Anterior cingulate cortex (tissue), 58 donors: ENCODE results near the gene BAD.

ENCODE experiments used
- DNase-seq, 58 donors: peaks; one replicate each; lab custom pipeline; 2025; lab: John Stamatoyannopoulos, UW

The BAD gene

GRCh38 chr11:64234647-64235379 is 49.7 kb downstream of the BAD start:
- DNase-seq, result peak in 5 of 58 donors; percentile 22 to 45 (median 29)

- DNase-seq, result peak in 47 of 58 donors; percentile 26 to 74 (median 57)
These were observed 50.4 kb downstream of the BAD start, which contains the start of gene VEGFB for GRCh38 chr11:64233913-64234586. VEGFB (plus strand) TSS chr11:64234584; CDS start chr11:64234834, 250 bp downstream.

- DNase-seq, result peak in 4 of 58 donors; percentile 23 to 46 (median 26)
These were observed 51.5 kb downstream of the BAD start for GRCh38 chr11:64232967-64233315.

GRCh38 chr11:64232182-64232966 is 52.1 kb downstream of the BAD start:
- no peak for DNase-seq

- DNase-seq, result no peak
These were observed 52.9 kb downstream of the BAD start for GRCh38 chr11:64231546-64231945.

GRCh38 chr11:64230985-64231365 is 53.5 kb downstream of the BAD start:
- no peak for DNase-seq

GRCh38 chr11:64230171-64230984 is 54.1 kb downstream of the BAD start, which contains the start of gene DNAJC4:
DNAJC4 (plus strand) TSS chr11:64230548; CDS start chr11:64230855, 307 bp downstream.
- DNase-seq, result peak; percentile 52 to 94 (median 85)

GRCh38 chr11:64229744-64230170 is 54.7 kb downstream of the BAD start:
- DNase-seq, result no peak

- DNase-seq, result no peak
These were observed 55.2 kb downstream of the BAD start for GRCh38 chr11:64229090-64229743.

- no peak for DNase-seq
These were observed 57.0 kb downstream of the BAD start for GRCh38 chr11:64227405-64227956.

- DNase-seq, result peak in 19 of 58 donors; percentile 25 to 65 (median 45)
These were observed 57.9 kb downstream of the BAD start for GRCh38 chr11:64226507-64227051.

GRCh38 chr11:64225608-64226506 is 58.6 kb downstream of the BAD start, which contains the start of the genes NUDT22 and TRPT1:
NUDT22 (plus strand) TSS chr11:64226274; CDS start chr11:64226653, 379 bp downstream.
TRPT1 (minus strand) TSS chr11:64226186; CDS start chr11:64225860, 326 bp downstream.
- DNase-seq, result peak; percentile 30 to 92 (median 82)

- no peak for DNase-seq
These were observed 59.4 kb downstream of the BAD start for GRCh38 chr11:64224891-64225607.

- DNase-seq, result no peak
These were observed 60.1 kb downstream of the BAD start for GRCh38 chr11:64224151-64224890.

- no peak for DNase-seq
These were observed 61.3 kb downstream of the BAD start for GRCh38 chr11:64223001-64223651.

- no peak for DNase-seq
These were observed 61.8 kb downstream of the BAD start for GRCh38 chr11:64222651-64223000.
